ENCODE data around the gene AGBL1. TPM values are rescaled to one million over a fixed set of nuclear protein-coding genes. Genes with fewer than 3 reads are reported as not detected.

Gene AGBL1
- total RNA-seq, 2 experiments from 2014 or later, result 0.10 TPM

DNA sequence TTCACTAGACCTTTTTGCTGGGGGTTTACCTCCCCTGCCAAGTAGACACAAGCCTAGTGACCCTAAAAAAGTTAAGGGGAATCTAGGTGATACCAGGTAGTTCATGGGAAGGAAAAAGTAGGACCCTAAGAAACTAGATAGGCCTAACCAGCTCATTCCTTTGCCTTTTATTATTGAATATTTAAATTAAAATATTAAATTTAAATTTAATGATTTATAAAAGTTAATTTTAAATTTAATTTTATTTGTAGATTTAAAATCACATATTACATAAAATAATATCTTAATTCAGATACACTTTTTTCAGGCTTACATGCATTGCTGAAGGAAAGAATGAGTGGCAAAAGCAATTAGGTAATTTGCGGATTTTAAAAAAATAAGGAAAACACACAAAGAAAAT lies 584.9 kb downstream of the AGBL1 start:
- H3K4me1 Mint-ChIP-seq (ENCODE audit: low read depth), result peaks cover 11% of the 10 kb centered on the region
- ChIA-PET POLR2A (no interaction called here), CTCF (no interaction called here)
- no peak for DNase-seq
- H3K36me3 Mint-ChIP-seq, result no peaks in the 10 kb centered on the region
- no peaks in the 10 kb centered on the region for H3K9me3 Mint-ChIP-seq
- H3K4me3 Mint-ChIP-seq, result no peak overlapping the region
- intact Hi-C loops (cut with micrococcal nuclease), result no loop called here
- H3K27ac Mint-ChIP-seq, result no peak overlapping the region
- H3K27me3 Mint-ChIP-seq, result no peaks in the 10 kb centered on the region

DNA sequence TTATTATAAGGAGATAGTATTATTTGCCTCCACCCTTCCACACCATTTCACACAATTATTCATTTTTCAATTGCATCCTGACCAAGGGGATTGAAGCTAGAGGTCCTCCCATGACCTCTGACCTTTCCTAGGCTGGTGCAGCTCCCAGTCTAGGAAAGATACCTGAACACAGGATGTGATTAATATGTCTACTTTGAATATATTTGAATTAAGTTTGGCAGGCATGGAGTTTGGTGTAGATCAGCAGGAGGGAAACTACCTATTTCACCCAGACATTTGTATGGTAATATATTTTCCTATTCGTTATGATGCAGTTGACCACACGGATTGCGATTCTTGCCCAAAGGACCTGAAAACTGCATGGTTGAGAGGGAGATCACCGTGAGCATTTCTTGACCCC lies 596.3 kb downstream of the AGBL1 start:
- no peaks in the 10 kb centered on the region for H3K9me3 Mint-ChIP-seq
- intact Hi-C loops (cut with micrococcal nuclease), result no loop called here
- peaks cover 3% of the 10 kb centered on the region for H3K27me3 Mint-ChIP-seq
- ChIA-PET CTCF (interaction anchor here (0.8 kb wide), 1 partner anchor 51 kb away, joined by 3 read pairs; no protein-coding TSS in a partner anchor), POLR2A (no interaction called here)
- no peak overlapping the region for H3K4me3 Mint-ChIP-seq
- no peak overlapping the region for H3K27ac Mint-ChIP-seq
- peaks cover 2% of the 10 kb centered on the region for H3K4me1 Mint-ChIP-seq (ENCODE audit: low read depth)
- DNase-seq, result no peak
- no peaks in the 10 kb centered on the region for H3K36me3 Mint-ChIP-seq

DNA sequence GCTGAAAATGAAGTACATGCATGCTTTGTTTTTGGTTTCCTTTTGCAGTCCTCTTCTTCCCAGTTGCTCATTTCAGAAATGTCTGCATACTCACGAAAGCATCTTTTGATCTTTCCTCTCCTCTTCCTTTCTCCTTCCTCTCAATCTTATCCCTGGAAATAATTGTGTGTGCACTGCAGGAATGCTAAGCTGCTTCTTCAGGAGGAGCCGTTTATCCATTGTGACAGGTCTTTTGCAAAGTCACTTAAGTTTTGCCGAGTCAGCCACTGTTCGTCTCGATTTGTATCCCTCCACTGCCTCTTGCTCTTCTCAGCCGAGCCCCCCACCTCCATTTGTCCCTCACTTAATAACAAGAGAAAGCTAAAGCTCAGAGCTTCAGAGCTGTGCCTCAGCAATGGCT lies 597.6 kb downstream of the AGBL1 start:
- CTCF ChIA-PET, result no interaction called here
- H3K4me3 Mint-ChIP-seq, result peak overlapping the region; percentile 27

DNA sequence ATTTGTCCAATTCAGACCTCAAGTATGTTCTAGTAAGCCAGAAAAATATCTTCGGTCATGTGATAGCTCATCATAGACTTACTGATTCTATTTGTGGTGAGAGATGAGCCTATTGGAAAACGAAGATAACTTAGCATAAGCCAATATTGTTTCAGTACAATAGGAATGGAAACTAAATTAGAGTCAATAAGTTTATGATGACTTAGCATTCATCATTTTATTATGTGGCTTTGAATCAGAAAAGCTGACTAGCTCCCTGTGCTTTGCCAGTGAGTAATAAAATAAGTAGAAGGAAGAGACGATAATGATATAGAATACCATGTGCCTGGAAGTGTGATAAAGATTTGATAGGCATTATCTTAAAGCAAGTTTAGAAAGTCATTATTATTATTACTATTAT lies 605.6 kb downstream of the AGBL1 start:
- POLR2A ChIA-PET, result no interaction called here
- Mint-ChIP-seq H3K27ac (no peak overlapping the region), H3K36me3 (peaks cover 2% of the 10 kb centered on the region), H3K9me3 (peaks cover 7% of the 10 kb centered on the region), H3K4me3 (no peak overlapping the region), H3K4me1 (ENCODE audit: low read depth) (peaks cover 1% of the 10 kb centered on the region), H3K27me3 (peaks cover 4% of the 10 kb centered on the region)
- no peak for DNase-seq
- intact Hi-C loops (cut with micrococcal nuclease), result no loop called here
- CTCF ChIA-PET, result no interaction called here

More for the DNA sequence above, 597.6 kb downstream of the AGBL1 start:
- H3K36me3 Mint-ChIP-seq, result no peaks in the 10 kb centered on the region
- POLR2A ChIA-PET, result no interaction called here
- no peak for DNase-seq
- H3K9me3 Mint-ChIP-seq, result no peaks in the 10 kb centered on the region
- intact Hi-C loops (cut with micrococcal nuclease), result no loop called here
- H3K27me3 Mint-ChIP-seq, result peaks cover 4% of the 10 kb centered on the region
- H3K27ac Mint-ChIP-seq, result no peak overlapping the region
- peaks cover 2% of the 10 kb centered on the region for H3K4me1 Mint-ChIP-seq (ENCODE audit: low read depth)

DNA sequence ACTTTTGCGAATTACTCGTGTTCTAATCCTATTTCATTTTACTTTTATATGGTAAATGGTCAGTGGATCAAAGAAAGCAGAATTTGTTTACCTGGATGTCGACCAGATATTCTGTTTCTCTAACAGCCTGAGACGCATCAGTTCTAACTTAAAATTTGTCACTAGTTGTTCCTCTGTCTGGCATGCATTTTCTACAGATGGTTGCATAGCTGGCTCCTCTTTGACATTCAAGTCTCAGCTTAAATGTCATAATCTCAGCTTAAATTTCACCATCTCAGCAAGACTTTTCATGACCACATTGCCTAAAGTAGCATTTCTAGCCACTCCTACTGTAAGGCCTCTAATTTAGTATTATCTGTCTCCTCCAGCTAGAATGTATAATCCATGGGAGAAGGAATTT lies 609.3 kb downstream of the AGBL1 start:
- ChIA-PET POLR2A (no interaction called here), CTCF (interaction anchor here (2.5 kb wide), 1 partner anchor 35 kb away, joined by 7 read pairs; no protein-coding TSS in a partner anchor)
- intact Hi-C loops (cut with micrococcal nuclease), result no loop called here
- Mint-ChIP-seq H3K4me1 (ENCODE audit: low read depth) (peaks cover 4% of the 10 kb centered on the region), H3K4me3 (no peak overlapping the region), H3K27me3 (no peaks in the 10 kb centered on the region), H3K36me3 (peaks cover 2% of the 10 kb centered on the region), H3K9me3 (peaks cover 7% of the 10 kb centered on the region), H3K27ac (no peak overlapping the region)
- no peak for DNase-seq

DNA sequence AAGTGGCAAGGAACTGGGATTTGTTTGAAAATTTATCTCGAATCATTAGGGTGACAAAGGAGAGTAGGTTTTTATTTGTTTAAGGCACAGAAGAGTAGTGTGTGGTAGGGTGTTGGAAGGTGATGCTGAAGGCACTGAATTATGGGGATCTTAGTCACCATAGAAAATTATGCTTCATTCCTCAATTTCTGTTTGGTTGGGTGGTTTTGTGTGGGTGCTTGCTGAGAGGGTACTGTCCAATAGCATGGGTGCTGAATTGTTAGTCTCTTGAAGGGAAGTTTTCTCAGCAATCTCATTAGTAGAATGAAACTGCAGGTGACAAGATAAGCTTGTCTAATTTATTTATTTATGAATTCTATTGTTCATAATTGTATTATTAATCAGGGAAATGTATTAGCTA lies 610.9 kb downstream of the AGBL1 start:
- Mint-ChIP-seq H3K9me3 (peaks cover 7% of the 10 kb centered on the region), H3K4me1 (ENCODE audit: low read depth) (peaks cover 4% of the 10 kb centered on the region), H3K36me3 (peaks cover 2% of the 10 kb centered on the region), H3K27me3 (peaks cover 1% of the 10 kb centered on the region), H3K27ac (no peak overlapping the region), H3K4me3 (no peak overlapping the region)
- CTCF ChIA-PET, result interaction anchor here (2.5 kb wide), 1 partner anchor 36 kb away, joined by 7 read pairs; no protein-coding TSS in a partner anchor
- DNase-seq, result no peak
- intact Hi-C loops (cut with micrococcal nuclease), result no loop called here
- POLR2A ChIA-PET, result no interaction called here

DNA sequence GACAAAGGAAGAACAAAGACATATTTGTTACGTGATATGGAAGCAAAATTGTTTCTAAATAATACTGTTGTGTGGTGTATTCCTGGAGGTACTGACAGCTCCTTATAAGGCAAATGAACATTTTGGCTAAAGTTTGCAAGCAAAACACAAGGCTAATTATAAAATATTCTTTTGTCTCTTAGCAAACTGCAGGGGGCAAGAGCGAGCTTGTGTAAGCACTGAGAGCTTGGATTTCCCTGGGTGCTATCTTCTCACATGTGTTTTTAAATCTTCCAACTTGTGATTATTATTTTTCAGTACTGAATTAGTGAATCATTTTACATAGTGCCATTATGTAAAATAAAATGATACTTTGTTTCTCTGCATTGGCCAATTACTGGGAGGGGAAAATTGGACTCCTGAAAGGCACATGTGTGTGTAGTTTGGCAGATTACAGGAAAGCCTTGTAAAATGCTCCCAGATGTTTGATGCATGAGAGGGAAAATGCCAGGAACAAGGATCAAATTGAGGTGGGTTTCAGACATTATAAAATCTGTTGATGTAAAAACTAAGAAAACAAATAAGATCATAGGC lies 611.5 kb downstream of the AGBL1 start:
- no peak overlapping the region for H3K27ac Mint-ChIP-seq
- CTCF ChIA-PET, result interaction anchor here (2.5 kb wide), 1 partner anchor 37 kb away, joined by 7 read pairs; no protein-coding TSS in a partner anchor
- POLR2A ChIA-PET, result no interaction called here
- peaks cover 4% of the 10 kb centered on the region for H3K4me1 Mint-ChIP-seq (ENCODE audit: low read depth)
- no peak overlapping the region for H3K4me3 Mint-ChIP-seq
- H3K27me3 Mint-ChIP-seq, result peaks cover 1% of the 10 kb centered on the region
- no peak for DNase-seq
- H3K9me3 Mint-ChIP-seq, result peaks cover 7% of the 10 kb centered on the region
- intact Hi-C loops (cut with micrococcal nuclease), result no loop called here
- H3K36me3 Mint-ChIP-seq, result peaks cover 2% of the 10 kb centered on the region

DNA sequence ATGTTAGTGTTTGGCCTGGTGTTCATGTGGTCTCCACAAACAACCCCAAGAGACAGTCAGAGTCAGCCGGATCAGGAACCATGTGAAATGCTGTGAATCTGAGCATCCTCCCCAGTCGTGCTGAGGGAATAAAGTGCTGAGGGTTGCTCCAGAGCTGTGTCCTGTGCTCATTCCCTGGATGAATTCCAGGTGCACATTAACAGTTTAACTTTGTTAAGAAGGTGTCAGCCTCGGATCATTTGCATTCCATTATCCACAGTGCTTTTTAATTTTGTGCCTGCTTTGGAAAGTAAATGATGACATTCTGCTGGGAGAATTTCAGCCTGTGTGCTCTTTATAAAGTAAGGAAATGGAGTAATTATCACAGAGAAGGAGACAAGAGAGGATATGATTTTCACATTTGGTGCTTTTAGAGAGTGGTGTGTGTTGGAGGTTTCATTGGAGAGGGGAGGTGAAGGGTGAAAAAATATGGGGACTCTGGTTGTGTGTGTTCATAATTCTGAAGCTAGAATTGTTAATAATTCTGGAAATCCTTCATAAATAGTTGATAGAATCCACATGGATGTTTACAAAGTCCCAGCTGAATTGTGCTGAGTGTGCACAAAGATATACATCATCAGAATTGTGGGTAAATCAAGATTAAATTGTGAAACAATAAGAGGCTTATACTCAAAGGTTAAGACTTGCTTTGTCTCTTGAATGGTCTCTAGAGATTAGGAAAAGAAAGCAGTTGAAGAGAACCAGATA lies 621.4 kb downstream of the AGBL1 start:
- no peak for DNase-seq
- intact Hi-C loops (cut with micrococcal nuclease), result no loop called here
- H3K27me3 Mint-ChIP-seq, result peaks cover 10% of the 10 kb centered on the region
- POLR2A ChIA-PET, result no interaction called here
- H3K27ac Mint-ChIP-seq, result no peak overlapping the region
- no peak overlapping the region for H3K4me3 Mint-ChIP-seq
- H3K4me1 Mint-ChIP-seq (ENCODE audit: low read depth), result no peaks in the 10 kb centered on the region
- CTCF ChIA-PET, result no interaction called here
- peaks cover 8% of the 10 kb centered on the region for H3K36me3 Mint-ChIP-seq
- H3K9me3 Mint-ChIP-seq, result peaks cover 4% of the 10 kb centered on the region

DNA sequence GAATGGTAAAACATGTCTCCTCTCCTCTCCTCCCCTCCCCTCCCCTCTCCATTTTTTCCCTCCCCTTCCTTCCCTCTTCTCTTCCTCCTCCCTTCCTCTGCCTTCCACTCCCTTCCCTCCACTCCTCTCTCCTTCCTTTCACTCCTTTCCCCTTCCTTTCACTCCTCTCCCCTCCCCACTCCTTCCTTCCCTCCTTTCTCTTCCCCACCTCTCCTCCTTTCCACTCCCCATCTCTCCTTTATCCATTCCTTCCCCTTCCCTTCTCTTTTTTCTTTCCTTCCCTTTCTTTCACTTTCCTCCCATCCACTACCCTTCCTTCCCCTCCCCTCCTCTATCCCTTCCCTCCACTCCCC lies 621.9 kb downstream of the AGBL1 start:
- CTCF ChIA-PET, result no interaction called here
- Mint-ChIP-seq H3K4me3 (no peak overlapping the region), H3K36me3 (peaks cover 8% of the 10 kb centered on the region), H3K27me3 (peaks cover 10% of the 10 kb centered on the region), H3K9me3 (peaks cover 4% of the 10 kb centered on the region), H3K4me1 (ENCODE audit: low read depth) (no peaks in the 10 kb centered on the region), H3K27ac (no peak overlapping the region)
- POLR2A ChIA-PET, result no interaction called here
- intact Hi-C loops (cut with micrococcal nuclease), result no loop called here
- no peak for DNase-seq

DNA sequence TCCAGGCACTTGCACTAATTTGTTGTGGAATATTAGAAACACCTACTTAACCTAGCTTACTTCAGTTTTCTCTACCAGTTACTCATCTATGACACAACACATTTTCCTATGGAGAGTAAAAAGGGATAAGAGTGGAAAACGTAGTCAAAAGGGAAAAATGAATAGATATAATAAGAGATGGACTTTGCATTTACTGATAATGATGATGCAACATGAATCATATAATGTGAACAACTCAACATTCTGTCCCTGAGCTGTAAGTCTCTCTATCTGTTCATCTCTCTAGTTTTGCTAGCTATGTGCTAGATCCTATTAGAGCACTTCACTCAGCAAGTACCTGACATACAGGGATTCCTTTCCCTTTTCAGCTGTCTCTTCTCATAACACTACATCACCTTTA lies 627.1 kb downstream of the AGBL1 start:
- no peak overlapping the region for H3K27ac Mint-ChIP-seq
- intact Hi-C loops (cut with micrococcal nuclease), result no loop called here
- POLR2A ChIA-PET, result no interaction called here
- peaks cover 7% of the 10 kb centered on the region for H3K27me3 Mint-ChIP-seq
- DNase-seq, result no peak
- H3K4me3 Mint-ChIP-seq, result no peak overlapping the region
- peaks cover 4% of the 10 kb centered on the region for H3K9me3 Mint-ChIP-seq
- H3K4me1 Mint-ChIP-seq (ENCODE audit: low read depth), result peaks cover 7% of the 10 kb centered on the region
- peaks cover 8% of the 10 kb centered on the region for H3K36me3 Mint-ChIP-seq
- CTCF ChIA-PET, result no interaction called here

DNA sequence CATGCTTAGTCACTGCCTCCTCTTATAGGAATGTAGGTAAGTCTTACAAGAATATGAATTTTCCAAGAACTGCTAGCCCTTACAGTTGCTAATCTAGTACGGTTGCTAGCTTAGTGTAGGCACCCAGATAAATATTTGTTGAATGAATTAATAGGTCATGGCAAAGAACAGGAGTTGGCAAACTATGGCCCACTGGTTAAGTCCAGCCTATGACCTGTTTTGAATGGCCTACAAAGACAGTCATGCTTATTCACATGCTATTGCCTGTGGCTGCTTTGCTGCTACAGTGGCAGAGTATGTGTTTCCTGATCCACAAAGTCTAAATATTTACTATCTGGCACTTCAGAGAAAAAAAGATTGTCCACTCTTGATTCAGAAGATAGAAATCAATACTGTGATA lies 631.8 kb downstream of the AGBL1 start:
- Mint-ChIP-seq H3K4me3 (no peak overlapping the region), H3K9me3 (no peaks in the 10 kb centered on the region), H3K4me1 (ENCODE audit: low read depth) (peaks cover 7% of the 10 kb centered on the region), H3K27ac (no peak overlapping the region), H3K36me3 (no peaks in the 10 kb centered on the region), H3K27me3 (no peaks in the 10 kb centered on the region)
- ChIA-PET CTCF (no interaction called here), POLR2A (no interaction called here)
- DNase-seq, result no peak
- intact Hi-C loops (cut with micrococcal nuclease), result no loop called here

DNA sequence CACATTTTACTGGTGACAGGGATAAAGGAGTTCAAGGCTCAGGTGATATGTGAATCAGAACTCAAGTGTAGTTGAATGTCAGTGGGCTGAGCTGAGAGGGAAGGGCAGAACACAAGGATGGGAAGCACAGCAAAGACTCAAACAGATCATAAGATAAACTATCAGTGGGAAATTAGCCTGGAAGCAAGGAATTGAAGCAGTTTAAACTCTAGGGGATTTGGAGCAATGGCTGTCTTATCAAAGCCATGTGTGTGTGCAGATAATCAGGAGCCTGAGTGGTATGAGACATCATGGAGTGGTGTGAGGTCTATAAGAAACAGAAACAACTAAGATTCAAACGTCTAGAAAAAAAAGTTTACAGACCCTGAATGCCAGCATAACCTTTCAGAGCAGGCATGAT lies 634.6 kb downstream of the AGBL1 start:
- no peak for DNase-seq
- intact Hi-C loops (cut with micrococcal nuclease), result no loop called here
- Mint-ChIP-seq H3K27ac (no peak overlapping the region), H3K4me3 (no peak overlapping the region), H3K4me1 (ENCODE audit: low read depth) (no peaks in the 10 kb centered on the region), H3K9me3 (no peaks in the 10 kb centered on the region), H3K27me3 (peaks cover 1% of the 10 kb centered on the region), H3K36me3 (no peaks in the 10 kb centered on the region)
- CTCF ChIA-PET, result no interaction called here
- POLR2A ChIA-PET, result no interaction called here

DNA sequence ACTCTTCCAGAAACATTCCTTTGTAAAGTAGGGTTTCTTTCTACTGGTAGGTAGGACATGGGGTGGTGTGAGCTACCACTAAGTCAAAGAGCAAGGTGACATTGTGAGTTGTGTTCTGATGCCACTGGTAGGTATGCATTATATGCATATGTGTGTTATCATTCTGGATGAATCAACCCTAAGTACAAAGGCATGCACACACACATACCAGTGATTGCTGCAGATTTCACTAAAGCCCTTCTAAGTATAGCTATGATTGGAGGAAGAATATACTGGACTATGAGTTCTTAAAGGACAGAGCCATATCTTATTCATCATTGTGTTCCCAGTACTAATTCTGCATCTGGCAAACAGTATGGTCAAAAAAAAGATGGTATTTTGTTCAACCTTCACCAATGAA lies 646.0 kb downstream of the AGBL1 start:
- Mint-ChIP-seq H3K4me1 (ENCODE audit: low read depth) (peaks cover 5% of the 10 kb centered on the region), H3K27me3 (no peaks in the 10 kb centered on the region), H3K4me3 (no peak overlapping the region), H3K27ac (no peak overlapping the region), H3K36me3 (no peaks in the 10 kb centered on the region), H3K9me3 (peaks cover 11% of the 10 kb centered on the region)
- ChIA-PET CTCF (interaction anchor here (1.3 kb wide), 1 partner anchor 18 kb away, joined by 3 read pairs; no protein-coding TSS in a partner anchor), POLR2A (no interaction called here)
- intact Hi-C loops (cut with micrococcal nuclease), result no loop called here
- DNase-seq, result no peak
